Epithelial cell of prostate (primary cell): Measurements from ENCODE around the gene C9.
A peak's percentile ranks its signal among the peaks of the same experiment; 100 is the strongest.
"Not testable (repeated sequence)": the region's sequence is repeated elsewhere in the genome, so short reads cannot be mapped to it uniquely, and the experiment has no call there.

Experiments used
- DNase-seq: peaks from one replicate; pipeline ENCODE4 v3.0.0-alpha.2; 2011; ENCODE audit warnings: low read depth, low spot score
- H3K27ac ChIP-seq: fragments of 450-650 bp; 2 replicates; pipeline ENCODE4 v1.5.1; 2017; ENCODE audit warnings: mild to moderate bottlenecking

Gene C9

GRCh38 chr5:39364367-39364766 is at the start of gene C9:
Gene C9, minus strand, starts transcription at chr5:39364495. Its CDS starts 31 bp downstream, at chr5:39364464.
- no peak for DNase-seq
- no peak within 1 kb of the TSS for H3K27ac ChIP-seq

- peak overlapping the region; percentile 55 for H3K27ac ChIP-seq
- no peak for DNase-seq
These were observed 49.5 kb upstream of the C9 start for GRCh38 chr5:39413771-39414170.

GRCh38 chr5:39412721-39413394 is 48.6 kb upstream of the C9 start:
- peak overlapping the region; percentile 55 for H3K27ac ChIP-seq

GRCh38 chr5:39411985-39412384 is 47.7 kb upstream of the C9 start:
- no peak for DNase-seq

More at GRCh38 chr5:39412721-39413394, 48.6 kb upstream of the C9 start:
- DNase-seq: no peak

GRCh38 chr5:39411061-39411460 is 46.8 kb upstream of the C9 start:
- H3K27ac ChIP-seq: peak overlapping the region; percentile 33
- DNase-seq: no peak

More at GRCh38 chr5:39411985-39412384, 47.7 kb upstream of the C9 start:
- no peak overlapping the region for H3K27ac ChIP-seq

- H3K27ac ChIP-seq: no peak overlapping the region
- DNase-seq: no peak
These were observed 44.7 kb upstream of the C9 start for GRCh38 chr5:39409033-39409432.

- H3K27ac ChIP-seq: no peak overlapping the region
- DNase-seq: no peak
These were observed 41.0 kb upstream of the C9 start for GRCh38 chr5:39405083-39405843.

GRCh38 chr5:39403761-39404160 is 39.5 kb upstream of the C9 start:
- DNase-seq, H3K27ac ChIP-seq: not testable (repeated sequence)

GRCh38 chr5:39402140-39402539 is 37.8 kb upstream of the C9 start:
- not testable (repeated sequence) for DNase-seq, H3K27ac ChIP-seq

- DNase-seq: no peak
These were observed 36.7 kb upstream of the C9 start for GRCh38 chr5:39400713-39401578.

GRCh38 chr5:39399135-39400036 is 35.1 kb upstream of the C9 start:
- DNase-seq: peak; percentile 86
- H3K27ac ChIP-seq: peak overlapping the region; percentile 95

More at GRCh38 chr5:39400713-39401578, 36.7 kb upstream of the C9 start:
- H3K27ac ChIP-seq: peak overlapping the region; percentile 95

- no peak overlapping the region for H3K27ac ChIP-seq
- no peak for DNase-seq
These were observed 32.5 kb upstream of the C9 start for GRCh38 chr5:39396843-39397242.

- no peak for DNase-seq
- H3K27ac ChIP-seq: peak overlapping the region; percentile 89
These were observed 31.2 kb upstream of the C9 start for GRCh38 chr5:39395521-39395920.

GRCh38 chr5:39394946-39395345 is 30.7 kb upstream of the C9 start:
- peak; percentile 48 for DNase-seq
- H3K27ac ChIP-seq: peak overlapping the region; percentile 89

- DNase-seq: no peak
- H3K27ac ChIP-seq: no peak overlapping the region
These were observed 26.6 kb upstream of the C9 start for GRCh38 chr5:39390945-39391344.

- no peak overlapping the region for H3K27ac ChIP-seq
- no peak for DNase-seq
These were observed 23.0 kb upstream of the C9 start for GRCh38 chr5:39387293-39387692.

GRCh38 chr5:39384271-39384670 is 20.0 kb upstream of the C9 start:
- H3K27ac ChIP-seq: no peak overlapping the region
- no peak for DNase-seq

GRCh38 chr5:39381376-39381775 is 17.1 kb upstream of the C9 start:
- no peak for DNase-seq
- H3K27ac ChIP-seq: no peak overlapping the region

- no peak for DNase-seq
- no peak overlapping the region for H3K27ac ChIP-seq
These were observed 15.4 kb upstream of the C9 start for GRCh38 chr5:39379693-39380092.

- no peak for DNase-seq
- H3K27ac ChIP-seq: no peak overlapping the region
These were observed 13.3 kb upstream of the C9 start for GRCh38 chr5:39377613-39378012.
